Fibroblast of lung (primary cell): ENCODE results near the gene NDUFS5. TPM values are rescaled to one million over a fixed set of nuclear protein-coding genes. Genes with fewer than 3 reads are reported as not detected.

Experiments used
- DNase-seq, 2 donors: peaks; one replicate each; pipeline versions ENCODE4 v3.0.0 to v3.0.0-alpha.2; 2010; ENCODE audit warnings: low read depth in 2 of 2
- H2AFZ ChIP-seq: 2 replicates; pipeline ENCODE4 v1.5.1; 2012; ENCODE audit warnings: low read length, control low read depth, inconsistent platforms
- H3K27ac ChIP-seq: 2 replicates; pipeline ENCODE4 v1.5.1; 2011; ENCODE audit warnings: low read length, control low read depth; ENCODE audit not compliant: insufficient read depth
- H3K27me3 ChIP-seq: 2 replicates; pipeline ENCODE4 v1.5.1; 2011; ENCODE audit warnings: mild to moderate bottlenecking, low read length; ENCODE audit not compliant: control insufficient read depth, insufficient read depth
- H3K36me3 ChIP-seq: 2 replicates; pipeline ENCODE4 v1.5.1; 2011; ENCODE audit warnings: low read length; ENCODE audit not compliant: control insufficient read depth, insufficient read depth
- H3K4me1 ChIP-seq: 2 replicates; pipeline ENCODE4 v1.5.1; 2011; ENCODE audit warnings: low read length; ENCODE audit not compliant: control insufficient read depth, insufficient read depth; ENCODE audit errors: extremely low read depth
- H3K4me2 ChIP-seq: 2 replicates; pipeline ENCODE4 v1.5.1; 2011; ENCODE audit warnings: low read length, control low read depth; ENCODE audit not compliant: insufficient read depth; ENCODE audit errors: extremely low read depth
- H3K4me3 ChIP-seq, 4 experiments: fragments of 200-600 bp in 1 of 4; sonication (generic) in 1 of 4; replicated peaks in 1 of 4; 2 replicates each; pipeline ENCODE4 v1.5.1; 2011 to 2016; ENCODE audit warnings: low read length in 4 of 4, low read depth in 3 of 4, mild to moderate bottlenecking in 3 of 4, control low read depth in 2 of 4, inconsistent platforms in 1 of 4, mixed read lengths in 1 of 4; ENCODE audit not compliant: insufficient read depth in 1 of 4; ENCODE audit errors: control extremely low read depth in 1 of 4
- H3K79me2 ChIP-seq: 2 replicates; pipeline ENCODE4 v1.5.1; 2012; ENCODE audit warnings: mild to moderate bottlenecking, low read length, inconsistent platforms; ENCODE audit not compliant: control insufficient read depth, insufficient read depth
- H3K9ac ChIP-seq: 2 replicates; pipeline ENCODE4 v1.5.1; 2011; ENCODE audit warnings: mild to moderate bottlenecking, low read length, control low read depth; ENCODE audit not compliant: insufficient read depth
- H3K9me3 ChIP-seq: 2 replicates; pipeline ENCODE4 v1.5.1; 2012; ENCODE audit warnings: low read depth, low read length; ENCODE audit not compliant: control insufficient read depth, insufficient read depth
- H4K20me1 ChIP-seq: 2 replicates; pipeline ENCODE4 v1.5.1; 2011; ENCODE audit warnings: low read length; ENCODE audit not compliant: control insufficient read depth, insufficient read depth; ENCODE audit errors: extremely low read depth
- CTCF ChIP-seq, 2 donors: IDR thresholded peaks in 1 of 2; conservative IDR thresholded peaks in 1 of 2; 1 replicate in 1 of 2; 2 replicates in 1 of 2; pipeline ENCODE4 v1.5.1; 2011 to 2012; ENCODE audit warnings: low read length in 2 of 2, control low read depth in 1 of 2, inconsistent platforms in 1 of 2, low read depth in 1 of 2, mild to moderate bottlenecking in 1 of 2
- EZH2 ChIP-seq: IDR thresholded peaks from 2 replicates; pipeline ENCODE4 v1.5.1; 2012; ENCODE audit warnings: low read length, control low read depth, mild to moderate bottlenecking; ENCODE audit errors: missing control alignments
- polyA plus RNA-seq, 2 donors: library from polyadenylated mRNA; depleted of rRNA in 1 of 2; stranded (reverse) in 1 of 2; unstranded in 1 of 2; fragments of >200 nt; gene quantifications; 2 replicates each; pipeline ENCODE4 v1.2.1, GENCODE V29; 2011 to 2012; ENCODE audit warnings: missing spikeins in 1 of 2
- total RNA-seq: library from RNA; depleted of rRNA; stranded (reverse); fragments of >200 nt; gene quantifications from 2 replicates; pipeline ENCODE4 v1.2.1, GENCODE V29; 2014

NDUFS5 gene
- total and polyA plus RNA-seq, 2 donors (not counting 1 experiment from before 2014, with no cell fraction given), result 501 to 572 TPM

GRCh38 chr1:39045231-39045630, 19.1 kb downstream of the NDUFS5 start:
- no peak overlapping the region for H3K4me2 ChIP-seq
- no peak overlapping the region for H3K9ac ChIP-seq
- peaks cover 6% of the 10 kb centered on the region for H3K4me1 ChIP-seq
- peaks cover 4% of the 10 kb centered on the region for H3K36me3 ChIP-seq
- TF ChIP-seq EZH2, result no peak
- TF ChIP-seq CTCF (conservative IDR thresholded peaks at IDR 0.05 in 1 of 2, IDR thresholded peaks at IDR 0.05 in 1 of 2; ENCODE audit: low read depth in 1 of 2, low read length in 2 of 2), result no peak
- no peaks in the 10 kb centered on the region for H3K27me3 ChIP-seq
- H3K9me3 ChIP-seq, result no peaks in the 10 kb centered on the region
- H3K27ac ChIP-seq, result no peak overlapping the region
- H3K4me3 ChIP-seq, result no peak overlapping the region
- no peaks in the 10 kb centered on the region for H4K20me1 ChIP-seq
- no peaks in the 10 kb centered on the region for H3K79me2 ChIP-seq
- no peak for DNase-seq
- H2AFZ ChIP-seq, result no peak overlapping the region

DNA sequence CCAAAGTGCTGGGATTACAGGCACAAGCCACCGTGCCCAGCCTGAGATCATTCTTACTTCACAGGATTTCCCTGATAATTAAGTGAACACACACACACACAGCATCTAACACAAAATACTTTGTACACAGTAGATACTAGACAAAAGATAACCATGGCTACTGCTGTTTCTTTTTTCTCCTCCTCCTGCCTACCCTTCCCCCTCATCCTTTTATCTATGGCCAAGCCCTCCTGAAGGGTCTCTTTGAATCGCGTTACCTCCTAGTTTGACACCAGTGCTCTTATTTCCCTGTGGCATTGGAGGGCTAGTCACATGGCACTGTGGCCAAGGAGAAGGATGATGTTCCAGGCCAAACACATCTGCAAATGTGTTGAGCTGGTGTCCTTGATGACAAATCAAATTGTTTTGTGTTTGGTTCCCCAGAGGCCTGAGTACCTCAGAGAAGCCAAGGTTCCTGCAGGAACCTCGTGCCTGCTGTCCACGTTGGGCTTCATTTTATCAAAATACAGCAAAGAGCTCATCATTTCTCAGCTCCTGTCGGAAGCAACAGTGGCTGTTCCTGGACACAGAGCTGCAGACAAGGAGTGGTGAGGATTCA, 20.6 kb downstream of the NDUFS5 start:
- H3K27me3 ChIP-seq, result no peaks in the 10 kb centered on the region
- no peak for TF ChIP-seq EZH2
- no peak for TF ChIP-seq CTCF (conservative IDR thresholded peaks at IDR 0.05 in 1 of 2, IDR thresholded peaks at IDR 0.05 in 1 of 2; ENCODE audit: low read depth in 1 of 2, low read length in 2 of 2)
- no peak overlapping the region for H3K4me3 ChIP-seq
- no peak overlapping the region for H2AFZ ChIP-seq
- DNase-seq, result peak in 1 of 2 donors; percentile 20
- H3K36me3 ChIP-seq, result peaks cover 4% of the 10 kb centered on the region
- no peaks in the 10 kb centered on the region for H4K20me1 ChIP-seq
- no peak overlapping the region for H3K9ac ChIP-seq
- no peaks in the 10 kb centered on the region for H3K79me2 ChIP-seq
- H3K9me3 ChIP-seq, result no peaks in the 10 kb centered on the region
- H3K4me1 ChIP-seq, result peaks cover 6% of the 10 kb centered on the region
- no peak overlapping the region for H3K4me2 ChIP-seq
- H3K27ac ChIP-seq, result peak overlapping the region; percentile 63

DNA sequence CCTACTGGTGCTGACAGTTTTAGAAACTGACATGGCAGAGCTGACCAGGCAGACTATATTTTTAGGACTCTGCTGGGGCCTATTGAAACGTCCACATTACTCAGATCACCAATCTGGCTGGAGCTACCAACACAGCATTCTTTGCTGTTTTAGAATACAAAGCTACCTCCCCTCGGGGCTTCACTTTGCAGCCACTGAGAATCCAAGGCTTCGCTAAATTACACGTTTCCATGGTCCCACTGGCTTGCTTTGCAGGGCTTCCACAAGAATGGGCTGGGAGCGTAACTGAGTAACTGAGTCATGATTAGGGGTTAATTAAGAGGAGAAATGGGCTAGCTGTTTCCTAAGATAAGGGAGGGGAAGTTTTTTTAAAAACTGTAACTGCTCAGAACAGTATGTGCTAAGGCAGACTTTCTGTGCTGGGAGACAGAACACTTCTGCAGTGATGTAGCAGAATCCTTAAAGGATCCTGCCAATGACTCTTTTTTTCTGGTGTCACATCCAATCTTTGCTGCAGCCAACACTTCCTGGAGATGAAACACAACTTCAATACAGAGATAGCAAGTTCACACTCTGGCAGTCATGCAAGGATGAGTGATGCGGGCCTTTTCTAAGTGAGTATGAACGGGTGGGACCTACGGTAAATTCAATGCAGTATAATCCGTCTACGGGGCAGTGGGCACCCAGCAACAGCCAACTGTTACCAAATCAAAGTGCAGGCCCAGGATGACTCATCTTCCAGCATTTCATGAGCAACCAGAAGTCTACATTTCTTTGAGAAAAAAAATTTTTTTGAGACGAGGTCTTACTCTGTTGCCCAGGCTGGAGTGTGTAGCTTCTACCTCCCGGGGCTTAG, 21.5 kb downstream of the NDUFS5 start:
- no peaks in the 10 kb centered on the region for H3K27me3 ChIP-seq
- peaks cover 3% of the 10 kb centered on the region for H3K36me3 ChIP-seq
- peak overlapping the region; percentile 63 for H3K27ac ChIP-seq
- no peak for TF ChIP-seq CTCF (conservative IDR thresholded peaks at IDR 0.05 in 1 of 2, IDR thresholded peaks at IDR 0.05 in 1 of 2; ENCODE audit: low read depth in 1 of 2, low read length in 2 of 2)
- no peak for TF ChIP-seq EZH2
- no peak overlapping the region for H2AFZ ChIP-seq
- no peaks in the 10 kb centered on the region for H3K79me2 ChIP-seq
- DNase-seq, result peak; percentile 89 to 97
- no peaks in the 10 kb centered on the region for H4K20me1 ChIP-seq
- H3K9ac ChIP-seq, result no peak overlapping the region
- no peak overlapping the region for H3K4me3 ChIP-seq
- H3K4me2 ChIP-seq, result no peak overlapping the region
- peaks cover 6% of the 10 kb centered on the region for H3K4me1 ChIP-seq
- H3K9me3 ChIP-seq, result no peaks in the 10 kb centered on the region
